ENCODE data around the gene MID1.

The MID1 gene

GRCh38 chrX:10574663-10575062, 45.7 kb downstream of the MID1 start:
- H3K4me3 ChIP-seq (ENCODE audit: control insufficient read depth, low read depth, low read length): no peak overlapping the region
- TF ChIP-seq CTCF (conservative IDR thresholded peaks at IDR 0.05; ENCODE audit: control insufficient read depth, insufficient read depth, low read depth, low read length): no peak
- peak; percentile 69 for DNase-seq (ENCODE audit: low read depth)

GRCh38 chrX:10571260-10571659, 49.1 kb downstream of the MID1 start:
- TF ChIP-seq CTCF (conservative IDR thresholded peaks at IDR 0.05; ENCODE audit: control insufficient read depth, insufficient read depth, low read depth, low read length): no peak
- DNase-seq (ENCODE audit: low read depth): no peak
- H3K4me3 ChIP-seq (ENCODE audit: control insufficient read depth, low read depth, low read length): no peak overlapping the region

DNA sequence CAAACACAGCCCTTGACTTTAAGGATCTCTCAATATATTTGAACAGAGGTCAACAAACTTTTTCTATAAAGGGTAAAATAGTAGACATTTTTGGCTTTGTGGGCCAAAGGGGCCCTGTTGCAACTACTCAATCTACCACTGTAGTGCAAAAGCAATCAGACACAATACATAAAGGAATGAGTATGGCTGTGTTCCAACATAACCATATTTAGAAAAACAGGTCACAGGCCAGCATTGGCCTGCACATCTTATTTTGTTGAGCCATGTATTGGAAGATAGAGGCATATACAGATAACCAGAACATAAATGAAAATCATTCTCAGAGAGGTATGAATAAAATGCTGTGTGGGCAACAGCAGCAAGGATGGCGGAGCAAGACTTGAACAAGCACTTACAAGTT, 49.8 kb downstream of the MID1 start:
- DNase-seq (ENCODE audit: low read depth): peak; percentile 12
- H3K4me3 ChIP-seq (ENCODE audit: control insufficient read depth, low read depth, low read length): no peak overlapping the region
- TF ChIP-seq CTCF (conservative IDR thresholded peaks at IDR 0.05; ENCODE audit: control insufficient read depth, insufficient read depth, low read depth, low read length): no peak

DNA sequence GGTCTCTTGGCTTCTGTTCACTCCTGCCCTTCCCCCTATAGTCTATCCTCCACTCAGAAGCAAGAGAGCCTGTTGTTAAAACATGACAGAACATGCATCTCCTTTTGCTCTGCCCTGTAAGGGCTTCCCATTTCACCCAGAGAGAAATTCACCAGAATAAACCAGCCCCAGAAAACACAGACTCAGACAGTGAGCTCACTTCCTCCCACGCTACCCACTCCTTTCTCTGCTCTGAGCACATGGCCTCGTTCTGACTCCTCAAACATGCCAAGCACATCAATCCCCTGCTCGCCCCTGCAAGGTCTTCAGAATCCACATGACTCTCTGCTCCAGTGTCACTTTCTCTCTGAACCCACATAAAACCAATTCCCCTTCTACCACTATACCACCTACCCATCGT, 50.4 kb downstream of the MID1 start:
- DNase-seq (ENCODE audit: low read depth): peak; percentile 56
- no peak for TF ChIP-seq CTCF (conservative IDR thresholded peaks at IDR 0.05; ENCODE audit: control insufficient read depth, insufficient read depth, low read depth, low read length)
- H3K4me3 ChIP-seq (ENCODE audit: control insufficient read depth, low read depth, low read length): no peak overlapping the region

DNA sequence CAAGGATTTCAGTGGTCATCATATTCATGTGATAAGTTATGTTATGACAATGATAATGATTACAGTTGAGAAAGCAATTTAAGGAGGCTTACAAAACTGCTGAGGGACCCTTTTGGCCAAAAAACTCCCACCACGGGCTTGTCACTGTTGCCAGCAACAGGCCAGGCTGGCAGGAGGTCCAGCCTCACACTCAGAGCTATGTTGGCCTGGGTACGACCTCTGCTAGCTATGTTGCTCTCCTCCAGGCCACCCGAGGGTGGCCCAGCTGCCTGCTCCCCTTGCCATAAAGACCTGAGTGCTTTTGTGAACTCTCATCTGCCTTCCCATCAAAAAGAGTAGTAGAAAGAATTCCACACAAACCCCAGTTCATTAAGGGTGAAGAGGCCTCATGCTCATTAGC, 52.0 kb downstream of the MID1 start:
- no peak overlapping the region for H3K4me3 ChIP-seq (ENCODE audit: control insufficient read depth, low read depth, low read length)
- DNase-seq (ENCODE audit: low read depth): no peak
- no peak for TF ChIP-seq CTCF (conservative IDR thresholded peaks at IDR 0.05; ENCODE audit: control insufficient read depth, insufficient read depth, low read depth, low read length)

DNA sequence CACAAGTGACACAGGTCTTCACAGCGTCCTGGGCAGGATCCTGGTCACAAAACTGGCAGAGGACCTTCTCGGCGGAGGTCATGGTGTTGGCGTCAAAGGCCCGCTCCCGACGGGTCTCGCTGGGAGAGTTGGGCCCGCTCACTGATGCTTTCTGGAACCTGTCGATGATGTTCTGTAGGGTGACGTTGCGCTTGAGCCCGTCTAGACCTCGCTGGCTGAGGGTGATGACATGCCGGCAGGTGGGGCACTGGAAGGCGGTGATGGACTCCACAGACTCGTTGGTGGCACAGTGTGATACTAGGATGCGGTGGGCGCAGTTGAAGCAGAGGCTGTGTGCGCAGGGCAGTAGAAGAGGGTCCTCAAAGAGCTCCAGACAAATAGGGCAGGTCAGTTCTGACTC, 53.2 kb downstream of the MID1 start:
- TF ChIP-seq CTCF (conservative IDR thresholded peaks at IDR 0.05; ENCODE audit: control insufficient read depth, insufficient read depth, low read depth, low read length): no peak
- no peak overlapping the region for H3K4me3 ChIP-seq (ENCODE audit: control insufficient read depth, low read depth, low read length)
- no peak for DNase-seq (ENCODE audit: low read depth)

GRCh38 chrX:10566716-10567097, 53.7 kb downstream of the MID1 start:
- H3K4me3 ChIP-seq (ENCODE audit: control insufficient read depth, low read depth, low read length): no peak overlapping the region
- DNase-seq (ENCODE audit: low read depth): no peak
- TF ChIP-seq CTCF (conservative IDR thresholded peaks at IDR 0.05; ENCODE audit: control insufficient read depth, insufficient read depth, low read depth, low read length): no peak

Measured in fibroblast of mammary gland (primary cell).